ENCODE measurements around the gene CCDC121. TPM values are rescaled to one million over a fixed set of nuclear protein-coding genes. Genes with fewer than 3 reads are reported as not detected.

CCDC121 gene
- total and polyA plus RNA-seq, 9 of the 15 experiments (the other 6 are each of a cell fraction or from before 2014, with no cell fraction given), result 2.2 to 4.7 (median 4.1) TPM

GRCh38 chr2:27628767-27629709, at the start of gene CCDC121, which contains the start of gene GPN1 (continued):
- TF ChIP-seq ATF6 (CRISPR knock-in tag; IDR thresholded peaks at IDR 0.05) (no peak), AFF1 (IDR thresholded peaks at IDR 0.05; ENCODE audit: low read depth in 1 of 2, partially characterized antibody in 2 of 2) (peak in 1 of 2 experiments; percentile 56), ZNF778 (CRISPR knock-in tag; IDR thresholded peaks at IDR 0.05) (no peak), THRAP3 (IDR thresholded peaks at IDR 0.05; ENCODE audit: borderline replicate concordance) (0 out of 2 replicates have a peak, but pooled peaks have one; percentile 39), RBFOX2 (IDR thresholded peaks at IDR 0.05; ENCODE audit: low read depth, low read length) (peak; percentile 91), ZNF121 (CRISPR knock-in tag; conservative IDR thresholded peaks at IDR 0.05) (no peak), PTBP1 (IDR thresholded peaks at IDR 0.05; ENCODE audit: low read depth, low read length) (no peak), KAT8 (IDR thresholded peaks at IDR 0.05; ENCODE audit: low read depth) (no peak), MTA3 (IDR thresholded peaks at IDR 0.05; ENCODE audit: borderline replicate concordance) (peak; percentile 74), TSC22D4 (tag; IDR thresholded peaks at IDR 0.05) (no peak), PHF8 (IDR thresholded peaks at IDR 0.05; ENCODE audit: borderline replicate concordance, low read length) (peak; percentile 97), ZNF277 (CRISPR knock-in tag; IDR thresholded peaks at IDR 0.05; ENCODE audit: borderline replicate concordance) (no peak), ATF7 (IDR thresholded peaks at IDR 0.05) (peak; percentile 67), SMARCE1 (IDR thresholded peaks at IDR 0.05) (0 out of 2 replicates have a peak, but pooled peaks have one; percentile 16), ARHGAP35 (IDR thresholded peaks at IDR 0.05; ENCODE audit: partially characterized antibody) (no peak), CBX3 (IDR thresholded peaks at IDR 0.05; ENCODE audit: borderline replicate concordance in 1 of 2, low read length in 2 of 2) (no peak), RBBP5 (IDR thresholded peaks at IDR 0.05; ENCODE audit: borderline replicate concordance, insufficient read depth, low read length, poor library complexity, severe bottlenecking) (peak; percentile 83), MAX (CRISPR knock-in tag; IDR thresholded peaks at IDR 0.05) (peak; percentile 92), GABPA (tag; conservative IDR thresholded peaks at IDR 0.05; ENCODE audit: low read depth) (peak; percentile 93), MCM7 (IDR thresholded peaks at IDR 0.05) (no peak)

Data from K562 (cell line).